ENCODE results near the gene ZSCAN20.

Gene ZSCAN20

GRCh38 chr1:33471416-33471815 is 1.0 kb upstream of the ZSCAN20 start:
- H3K4me3 ChIP-seq (ENCODE audit: low read depth, low read length) = no peak overlapping the region
- no peak for DNase-seq (ENCODE audit: low read depth)
- in situ Hi-C loops (cut with HindIII; ENCODE audit: low sequenced_read_pairs) = no loop called here
- no peak for TF ChIP-seq CTCF (IDR thresholded peaks at IDR 0.05; ENCODE audit: low read depth, low read length, missing control alignments)

DNA sequence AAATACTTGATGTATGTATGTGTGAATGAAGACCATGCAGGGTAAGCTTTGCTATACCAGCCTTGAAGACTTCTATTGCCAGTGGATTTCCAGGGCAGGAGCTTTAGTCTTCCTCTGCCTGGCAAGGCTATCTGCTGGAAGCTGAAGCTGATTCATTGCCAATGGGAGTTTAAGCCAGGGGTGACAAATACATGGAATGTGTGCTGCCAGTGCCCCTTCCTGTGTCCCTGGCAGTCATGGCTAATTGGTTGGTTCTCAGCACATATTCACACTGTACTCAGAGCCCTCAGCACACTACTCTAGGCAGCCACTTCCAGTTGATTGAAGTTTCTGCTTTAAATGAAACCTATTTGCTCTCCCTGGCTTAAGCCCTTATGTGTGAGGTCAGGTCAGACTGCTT is 1.5 kb downstream of the ZSCAN20 start:
- in situ Hi-C loops (cut with HindIII; ENCODE audit: low sequenced_read_pairs) = no loop called here
- DNase-seq (ENCODE audit: low read depth) = no peak
- TF ChIP-seq CTCF (IDR thresholded peaks at IDR 0.05; ENCODE audit: low read depth, low read length, missing control alignments) = no peak
- no peak overlapping the region for H3K4me3 ChIP-seq (ENCODE audit: low read depth, low read length)

- in situ Hi-C loops (cut with HindIII; ENCODE audit: low sequenced_read_pairs) = no loop called here
- DNase-seq (ENCODE audit: low read depth) = no peak
- TF ChIP-seq CTCF (IDR thresholded peaks at IDR 0.05; ENCODE audit: low read depth, low read length, missing control alignments) = no peak
- H3K4me3 ChIP-seq (ENCODE audit: low read depth, low read length) = no peak overlapping the region
Observed at GRCh38 chr1:33477451-33477850, 5.0 kb downstream of the ZSCAN20 start.

DNA sequence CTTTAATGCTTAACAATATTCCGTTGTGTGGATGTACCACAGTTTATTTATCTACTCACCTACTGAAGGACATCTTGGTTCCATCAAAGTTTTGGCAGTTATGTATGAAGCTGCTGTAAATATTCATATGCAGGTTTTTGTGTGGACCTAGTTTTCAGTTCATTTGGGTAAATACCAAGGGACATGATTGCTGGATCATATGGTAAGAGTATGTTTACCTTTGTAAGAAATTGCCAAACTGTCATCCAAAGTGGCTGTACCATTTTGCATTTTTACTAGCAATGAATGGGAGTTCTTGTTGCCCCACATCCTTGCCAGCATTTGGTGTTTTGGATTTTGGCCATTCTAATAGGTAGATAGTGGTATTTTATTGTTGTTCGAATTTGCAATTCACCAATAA is 10.0 kb downstream of the ZSCAN20 start:
- no peak for DNase-seq (ENCODE audit: low read depth)
- in situ Hi-C loops (cut with HindIII; ENCODE audit: low sequenced_read_pairs) = no loop called here
- no peak for TF ChIP-seq CTCF (IDR thresholded peaks at IDR 0.05; ENCODE audit: low read depth, low read length, missing control alignments)
- H3K4me3 ChIP-seq (ENCODE audit: low read depth, low read length) = no peak overlapping the region

DNA sequence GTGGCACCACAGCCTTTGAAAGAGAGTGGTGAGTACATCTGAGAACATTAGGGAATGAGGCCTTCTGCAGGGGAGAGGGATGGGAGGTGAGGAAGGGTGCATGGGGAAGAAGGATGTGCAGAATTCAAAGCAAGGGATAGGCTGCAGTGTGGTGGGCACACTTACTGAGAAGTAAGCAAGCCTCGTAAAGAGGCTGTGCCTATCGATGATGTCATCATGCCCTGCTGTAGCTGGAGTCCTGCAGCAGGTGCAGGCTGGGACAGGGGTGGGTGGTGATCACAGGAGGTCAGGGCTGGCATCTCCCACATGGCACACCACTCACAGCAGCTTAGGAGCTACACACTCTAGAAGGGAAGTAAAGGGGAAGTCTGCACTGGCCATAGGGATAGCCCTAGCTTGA is 16.2 kb downstream of the ZSCAN20 start:
- TF ChIP-seq CTCF (IDR thresholded peaks at IDR 0.05; ENCODE audit: low read depth, low read length, missing control alignments) = no peak

GRCh38 chr1:33494929-33495328 is 22.5 kb downstream of the ZSCAN20 start:
- TF ChIP-seq CTCF (IDR thresholded peaks at IDR 0.05; ENCODE audit: low read depth, low read length, missing control alignments) = no peak
- no peak for DNase-seq (ENCODE audit: low read depth)
- in situ Hi-C loops (cut with HindIII; ENCODE audit: low sequenced_read_pairs) = no loop called here
- no peak overlapping the region for H3K4me3 ChIP-seq (ENCODE audit: low read depth, low read length)

More for the DNA sequence above, 16.2 kb downstream of the ZSCAN20 start:
- in situ Hi-C loops (cut with HindIII; ENCODE audit: low sequenced_read_pairs) = no loop called here
- H3K4me3 ChIP-seq (ENCODE audit: low read depth, low read length) = no peak overlapping the region
- DNase-seq (ENCODE audit: low read depth) = no peak

DNA sequence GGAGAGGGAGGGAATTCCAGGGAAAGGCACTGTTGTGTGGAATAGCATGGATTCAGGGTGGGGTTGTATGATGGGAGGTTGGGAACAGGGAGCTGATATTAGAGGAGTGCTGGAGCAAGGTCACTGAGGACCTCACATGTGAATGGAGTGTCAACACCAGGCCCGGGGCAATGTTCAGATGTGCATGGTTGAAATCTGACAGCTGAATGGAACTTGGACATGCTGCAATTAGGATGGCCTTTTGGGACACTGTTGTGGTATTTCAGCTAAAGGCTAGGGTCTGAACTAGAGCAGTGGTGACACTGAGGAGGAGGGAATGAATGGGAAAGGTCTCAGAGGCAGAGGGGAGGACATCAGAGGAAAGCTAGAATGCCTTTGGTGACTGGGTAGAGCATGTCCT is 25.0 kb downstream of the ZSCAN20 start:
- no peak for TF ChIP-seq CTCF (IDR thresholded peaks at IDR 0.05; ENCODE audit: low read depth, low read length, missing control alignments)
- no peak overlapping the region for H3K4me3 ChIP-seq (ENCODE audit: low read depth, low read length)
- no peak for DNase-seq (ENCODE audit: low read depth)
- in situ Hi-C loops (cut with HindIII; ENCODE audit: low sequenced_read_pairs) = no loop called here

Measured in astrocyte of the cerebellum (primary cell).